Activated CD4-positive, CD25-positive, alpha-beta regulatory T cell treated with anti-CD3 and anti-CD28 coated beads, Interleukin-2, amount 50 U/mL, for 72 hours (primary cell): ENCODE data around the gene GMDS.
"Not testable (repeated sequence)": the region's sequence is repeated elsewhere in the genome, so short reads cannot be mapped to it uniquely, and the experiment has no call there.

Experiments used
- DNase-seq: peaks from one replicate; pipeline ENCODE4 v3.0.0; 2021

Gene GMDS

DNA sequence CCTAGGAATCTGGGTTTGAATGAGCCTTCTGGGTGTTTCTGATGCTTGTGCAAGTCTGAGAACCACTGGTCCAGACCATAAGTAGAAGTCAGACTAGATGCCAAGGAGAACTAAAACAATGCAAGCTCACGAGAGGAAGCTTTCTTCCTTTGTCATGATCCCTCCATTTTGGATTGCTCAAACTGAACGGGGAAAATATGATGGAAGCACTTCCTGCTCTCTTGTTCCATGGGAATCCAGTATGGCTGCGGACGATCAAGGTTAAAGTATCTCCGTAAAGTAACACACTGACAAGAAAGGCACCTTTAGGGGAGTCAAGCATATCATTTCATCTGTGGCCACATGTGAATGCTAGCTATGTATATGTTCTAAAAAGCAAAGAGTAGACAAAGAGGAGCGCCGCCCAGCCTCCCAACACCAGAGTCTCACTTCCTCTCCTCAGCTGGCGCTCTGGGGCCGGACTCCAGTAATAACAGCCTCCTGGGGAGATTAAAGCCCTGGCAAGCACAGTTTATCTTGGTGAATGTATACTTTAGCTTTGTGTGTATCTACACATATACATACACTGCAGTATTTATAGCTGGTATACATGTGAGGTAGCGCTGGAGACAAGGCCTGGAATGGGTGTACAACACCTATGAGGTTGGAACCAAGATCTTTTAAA lies 547.6 kb downstream of the GMDS start:
- DNase-seq: no peak

DNA sequence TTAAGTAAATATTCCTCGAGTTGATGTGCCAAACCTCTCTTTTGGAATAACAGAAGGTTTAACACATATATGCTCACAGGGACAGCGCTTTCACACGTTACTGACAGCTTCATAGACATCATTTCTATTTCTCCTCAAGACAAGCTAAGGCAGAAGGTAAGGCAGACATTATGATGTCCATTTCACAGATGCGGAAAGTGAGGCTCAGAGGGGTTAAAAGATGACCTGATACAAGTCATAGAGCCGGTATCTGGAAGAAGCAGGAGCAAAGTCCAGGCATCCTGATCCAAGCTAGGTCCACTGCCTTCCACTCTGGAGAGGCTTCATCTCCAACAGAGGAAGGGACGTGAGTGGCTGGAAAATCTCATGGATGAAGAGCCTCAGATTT lies 548.9 kb downstream of the GMDS start:
- no peak for DNase-seq

DNA sequence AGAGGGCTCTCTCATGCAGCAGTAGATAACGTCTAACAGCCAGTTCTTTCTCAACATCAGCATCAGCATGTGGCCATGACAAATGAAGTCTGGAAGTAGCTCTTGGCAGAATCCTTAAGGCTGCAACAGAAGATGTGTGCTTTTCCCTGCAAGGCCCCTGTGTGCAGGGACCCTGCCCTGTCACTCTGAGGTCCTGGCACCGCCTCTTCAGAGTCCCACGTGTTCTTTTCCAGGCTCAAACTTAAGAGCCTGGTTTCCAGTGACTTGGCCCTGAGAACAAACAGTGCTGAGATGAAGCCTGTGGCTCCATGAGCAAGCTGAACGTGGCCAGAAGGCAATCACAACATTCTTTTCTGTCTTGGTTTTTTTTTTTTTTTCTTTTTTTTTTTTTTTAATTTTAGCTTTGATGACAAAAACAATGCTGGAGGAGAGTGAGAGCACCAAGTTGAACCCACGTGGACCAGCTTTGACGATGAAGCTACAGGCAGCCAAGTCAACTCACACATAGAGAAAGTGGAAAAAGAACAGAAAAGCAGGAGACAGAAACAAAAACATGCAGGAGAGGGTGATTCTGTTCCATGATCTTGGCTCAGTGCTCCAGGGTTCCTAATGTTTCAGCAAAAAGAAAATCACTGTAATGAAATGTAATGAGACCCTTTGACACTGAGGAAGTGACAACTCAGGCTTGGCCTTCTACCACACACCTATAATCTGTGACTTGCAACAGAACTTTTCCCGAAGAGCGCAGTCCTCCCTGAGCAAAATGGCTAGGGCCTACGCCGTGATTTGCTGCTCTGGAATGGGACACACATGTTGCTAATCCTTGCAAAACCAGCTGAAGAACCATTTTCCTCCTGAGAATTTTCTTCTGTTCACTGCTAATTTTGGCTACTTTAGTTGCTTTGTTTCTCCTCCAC lies 549.6 kb downstream of the GMDS start:
- DNase-seq: no peak

DNA sequence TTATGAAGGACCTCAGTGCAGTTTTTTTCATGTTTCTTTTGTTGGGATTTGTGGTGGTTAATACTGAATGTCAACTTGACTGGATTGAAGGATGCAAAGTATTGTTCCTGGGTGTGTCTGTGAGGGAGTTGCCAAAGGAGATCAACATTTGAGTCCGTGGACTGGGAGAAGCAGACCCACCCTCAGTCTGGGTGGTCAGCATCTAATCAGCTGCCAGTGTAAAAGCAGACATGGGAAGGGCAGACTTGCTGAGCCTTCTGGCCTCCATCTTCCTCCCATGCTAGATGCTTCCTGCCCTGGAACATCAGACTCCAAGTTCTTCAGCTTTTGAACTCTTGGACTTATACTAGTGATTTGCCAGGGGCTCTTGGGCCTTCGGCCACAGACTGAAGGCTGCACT lies 553.6 kb downstream of the GMDS start:
- not testable (repeated sequence) for DNase-seq

DNA sequence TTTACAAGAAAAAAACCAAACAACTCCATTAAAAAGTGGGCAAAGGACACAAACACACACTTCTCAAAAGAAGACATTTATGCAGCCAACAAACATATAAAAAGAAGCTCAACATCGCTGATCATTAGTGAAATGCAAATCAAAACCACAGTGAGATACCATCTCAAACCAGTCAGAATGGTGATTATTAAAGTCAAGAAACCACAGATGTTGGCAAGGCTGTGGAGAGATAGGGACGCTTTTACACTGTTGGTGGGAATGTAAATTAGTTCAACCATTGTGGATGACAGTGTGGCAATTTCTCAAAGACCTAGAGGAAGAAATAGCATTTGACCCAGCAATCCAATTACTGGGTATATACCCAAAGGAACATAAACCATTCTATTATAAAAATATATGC lies 554.7 kb downstream of the GMDS start:
- DNase-seq: not testable (repeated sequence)

DNA sequence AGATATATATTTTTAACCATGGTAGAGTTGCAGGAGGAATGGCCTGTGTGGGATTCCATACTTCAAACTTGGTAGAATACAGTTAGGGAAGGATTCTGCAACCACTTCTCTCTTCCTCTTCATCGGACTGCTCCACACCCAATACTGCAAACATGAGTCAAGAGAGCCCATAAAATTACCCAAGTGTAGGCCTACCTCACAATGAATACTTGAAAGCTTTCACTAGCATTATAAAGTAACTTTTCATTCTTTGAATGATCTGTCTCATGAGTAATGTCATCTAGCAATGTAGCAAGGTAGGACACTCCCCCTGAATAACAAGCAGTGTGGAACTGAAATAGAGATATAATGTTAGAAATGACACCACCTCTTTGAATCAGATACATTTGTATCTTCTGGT lies 556.3 kb downstream of the GMDS start:
- DNase-seq: no peak

DNA sequence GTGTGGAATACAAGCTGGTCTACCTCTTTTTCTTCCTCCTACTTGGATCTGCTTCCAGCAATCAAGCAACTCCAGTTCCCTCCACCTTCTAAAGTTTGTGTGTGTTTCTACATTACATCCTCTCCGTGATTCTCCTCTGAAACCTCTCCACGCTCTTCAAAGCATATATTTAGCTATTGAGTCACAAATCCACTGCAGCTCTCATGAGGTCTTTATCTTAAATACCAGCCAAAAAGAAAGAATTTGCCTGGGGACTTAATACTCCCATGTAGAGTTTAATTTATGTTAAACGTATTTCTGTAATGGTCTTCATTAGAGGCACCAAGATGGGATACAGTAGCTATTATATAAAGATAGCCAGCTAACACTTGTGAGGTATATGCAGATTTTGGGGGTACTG lies 557.0 kb downstream of the GMDS start:
- DNase-seq: no peak

DNA sequence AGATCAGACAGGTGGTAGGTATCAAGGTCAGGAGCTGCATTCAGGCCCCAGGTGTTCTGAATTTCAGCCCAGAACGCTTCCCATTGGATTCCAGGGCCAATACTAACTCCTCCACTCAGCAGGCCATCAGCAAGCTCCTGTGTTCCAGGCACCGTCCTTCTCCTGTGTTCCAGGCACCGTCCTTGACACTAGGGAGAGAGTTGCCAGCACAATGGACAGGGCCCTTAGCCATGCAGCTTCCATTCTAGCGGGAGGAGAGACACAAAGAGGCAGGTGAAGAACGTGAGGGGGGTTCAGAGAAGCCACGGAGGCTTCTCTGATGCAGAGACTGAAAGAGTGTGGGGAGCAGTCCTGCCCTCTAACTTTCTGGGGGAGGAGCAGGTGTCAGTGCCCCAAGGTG lies 558.0 kb downstream of the GMDS start:
- no peak for DNase-seq

DNA sequence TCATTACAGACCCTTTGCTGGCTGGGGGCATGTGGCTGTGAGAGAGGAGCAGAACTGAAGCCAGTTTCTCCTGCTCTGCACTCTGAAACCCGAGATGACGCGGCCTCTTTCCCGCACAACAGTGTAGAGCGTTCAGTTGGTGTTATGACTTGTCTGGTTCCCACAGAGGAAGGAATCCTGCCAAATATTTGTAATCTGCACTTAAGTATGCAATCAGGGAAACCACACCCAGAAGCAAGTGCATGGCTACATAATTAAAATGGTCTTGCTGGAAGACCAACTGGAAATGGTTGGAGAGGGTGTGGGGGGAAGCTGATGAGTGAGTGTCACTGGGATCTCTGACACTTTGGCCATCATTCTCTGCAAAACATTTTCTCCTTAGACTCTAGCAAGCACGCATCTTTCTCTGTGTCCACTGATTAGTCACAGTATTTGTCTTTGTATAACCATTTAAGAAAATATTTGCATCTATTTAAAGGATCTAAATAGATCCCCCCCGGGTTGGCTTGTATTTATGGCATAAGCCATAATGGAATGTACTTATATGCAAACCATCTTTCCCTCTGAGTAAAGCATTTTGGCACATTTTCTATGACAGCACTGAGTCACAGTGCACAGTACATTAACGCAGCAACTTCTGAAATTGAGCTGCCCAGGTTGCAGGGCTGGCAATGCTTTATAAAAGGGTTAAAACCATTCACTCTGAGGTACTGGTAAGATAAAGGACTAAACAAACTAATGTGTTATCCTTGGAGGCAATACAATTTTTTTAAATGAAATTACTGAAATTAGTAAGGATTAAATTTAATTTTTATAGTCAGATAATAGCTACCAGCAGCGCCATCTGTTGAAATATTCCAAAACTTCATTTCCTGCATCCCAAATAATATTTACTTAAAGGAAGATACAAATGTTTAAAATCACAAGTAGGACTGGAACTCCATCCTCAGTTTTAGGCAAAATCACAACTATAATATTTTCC lies 559.0 kb downstream of the GMDS start:
- no peak for DNase-seq

DNA sequence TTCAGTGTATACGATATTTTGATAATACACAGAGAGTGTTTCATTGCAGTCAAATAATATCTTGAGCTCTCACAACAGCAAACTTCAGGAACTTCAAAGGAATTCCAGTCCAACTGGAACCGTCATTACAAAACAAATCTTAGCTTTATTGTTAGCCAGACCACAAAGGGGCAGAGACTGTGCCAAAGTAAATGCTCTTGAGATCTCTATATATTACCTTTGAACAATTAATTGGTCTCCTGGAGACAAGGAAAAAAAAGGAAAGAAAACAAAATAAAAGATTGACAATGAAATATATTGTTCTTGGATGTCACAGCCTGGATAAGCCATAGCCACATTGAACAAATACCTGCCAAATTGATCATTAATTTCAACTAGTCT lies 565.7 kb downstream of the GMDS start:
- no peak for DNase-seq

DNA sequence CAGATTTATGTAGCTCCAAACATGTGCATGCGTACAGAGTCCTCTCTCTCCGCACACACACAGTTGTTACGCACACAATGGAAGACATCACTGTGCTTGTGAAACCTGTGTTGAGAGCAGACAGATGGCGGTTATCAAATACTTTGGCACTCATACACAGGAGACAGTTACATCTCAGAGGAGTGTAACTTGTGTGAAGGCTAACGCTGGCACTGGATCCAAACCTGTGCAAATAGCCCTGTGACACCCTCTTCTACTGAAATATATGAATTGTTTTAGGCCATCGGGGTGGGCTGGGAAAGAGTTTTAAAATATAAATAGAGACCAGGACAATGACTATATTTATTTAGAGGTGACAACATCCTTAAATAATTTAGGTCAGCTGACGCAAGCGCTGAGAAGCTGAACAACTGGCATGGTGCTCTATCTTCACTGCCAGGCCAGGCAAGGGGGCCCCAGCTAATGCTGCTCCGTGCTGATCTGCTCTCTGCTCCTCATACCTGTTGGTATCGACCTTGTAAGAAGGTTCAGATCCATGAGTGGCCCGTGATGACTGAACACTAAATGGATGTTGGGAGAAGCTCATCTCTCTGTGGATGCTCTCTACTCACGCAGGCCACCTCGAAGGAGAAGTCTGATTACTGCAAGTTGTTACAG lies 566.2 kb downstream of the GMDS start:
- DNase-seq: no peak

DNA sequence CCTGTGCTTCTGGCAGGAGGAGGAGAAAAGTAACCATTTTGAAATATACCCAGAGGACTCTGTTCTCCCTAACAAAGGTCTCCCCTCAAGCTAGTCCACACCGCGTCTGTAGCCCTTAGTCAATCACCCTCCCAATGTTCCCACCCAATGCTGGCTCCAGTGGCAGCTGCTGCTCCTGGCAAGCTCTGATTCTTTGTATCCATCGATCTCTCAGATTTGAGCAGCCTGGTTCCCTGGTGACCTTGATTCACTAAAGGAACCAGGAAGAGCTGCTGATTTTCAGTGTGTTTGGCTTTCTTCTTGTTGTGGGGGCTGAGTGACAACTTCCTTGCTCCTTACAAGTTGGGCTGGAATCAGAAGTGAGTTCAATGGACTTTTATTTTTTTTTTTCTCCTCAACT lies 567.2 kb downstream of the GMDS start:
- DNase-seq: no peak

DNA sequence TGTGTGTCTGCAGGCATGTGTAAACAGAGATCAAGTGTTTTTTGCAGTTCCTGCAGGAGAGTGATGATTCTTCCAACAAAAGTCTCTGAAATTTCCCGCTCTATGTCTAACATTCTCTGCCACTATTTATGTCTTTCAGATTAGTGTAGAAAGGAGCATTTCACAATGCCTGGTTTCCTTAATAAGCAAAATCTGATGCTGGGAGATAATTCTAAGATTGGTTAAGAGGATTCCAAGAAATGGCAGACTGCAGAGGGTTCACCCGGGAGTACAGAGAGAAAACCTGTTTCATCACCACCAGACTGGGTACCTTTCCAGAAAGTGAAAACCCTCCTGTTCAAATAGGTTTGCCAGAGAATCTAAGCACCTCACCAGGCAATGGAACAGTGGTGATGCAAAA lies 573.0 kb downstream of the GMDS start:
- no peak for DNase-seq

DNA sequence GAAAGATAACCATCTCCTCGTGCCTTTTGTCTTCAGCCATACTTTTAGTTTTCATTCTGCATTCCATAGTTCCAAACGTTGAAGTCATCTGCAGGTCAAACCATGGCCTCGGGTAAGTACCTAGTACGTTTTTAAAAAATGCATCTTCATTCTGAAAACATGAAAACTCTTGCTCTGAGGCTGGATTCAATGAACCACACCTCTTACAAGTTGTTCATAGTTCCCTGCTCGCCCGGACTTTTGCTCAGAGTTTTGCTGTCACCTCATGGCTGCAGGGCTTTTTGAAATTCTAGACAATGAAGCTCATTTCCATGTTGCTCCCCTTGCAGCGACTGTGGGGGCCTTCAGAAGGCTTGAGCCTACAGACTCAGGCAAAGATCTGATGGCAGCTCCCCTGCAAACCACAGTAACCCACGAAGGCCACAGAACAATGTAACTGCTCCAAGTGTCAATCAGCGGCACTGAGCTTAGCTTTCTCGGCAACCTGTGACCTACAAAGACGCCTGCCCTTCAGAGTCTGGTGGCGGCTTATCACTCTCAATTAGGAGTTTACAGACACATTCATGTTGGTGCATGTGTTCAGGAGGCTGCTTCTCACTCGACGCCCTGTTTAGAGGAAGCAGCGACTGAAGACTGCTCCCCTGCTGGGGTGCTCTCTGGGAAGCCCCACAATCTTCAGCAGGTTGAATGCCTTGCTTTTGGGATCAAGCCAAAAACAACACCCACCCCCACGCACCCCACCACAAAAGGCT lies 574.5 kb downstream of the GMDS start:
- DNase-seq: no peak

DNA sequence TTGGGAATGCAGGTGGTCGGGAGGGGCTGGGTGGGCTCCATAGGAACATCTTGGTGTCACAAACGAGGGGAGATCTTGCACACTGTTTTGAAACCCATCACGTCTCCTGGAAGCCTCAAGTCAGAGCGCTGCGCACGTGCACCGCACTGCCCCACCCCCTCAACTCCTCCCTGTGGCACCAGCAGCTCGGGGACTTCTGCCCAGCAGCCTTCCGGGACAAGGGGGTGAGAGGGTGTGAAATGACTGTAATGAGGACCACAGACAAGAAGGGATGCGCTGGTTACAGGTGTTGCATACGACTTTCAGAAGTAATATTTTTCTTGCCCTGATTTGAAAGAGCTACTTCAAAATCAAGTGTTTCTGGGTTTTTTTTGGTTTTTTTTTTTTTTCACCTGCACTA lies 575.4 kb downstream of the GMDS start:
- no peak for DNase-seq

DNA sequence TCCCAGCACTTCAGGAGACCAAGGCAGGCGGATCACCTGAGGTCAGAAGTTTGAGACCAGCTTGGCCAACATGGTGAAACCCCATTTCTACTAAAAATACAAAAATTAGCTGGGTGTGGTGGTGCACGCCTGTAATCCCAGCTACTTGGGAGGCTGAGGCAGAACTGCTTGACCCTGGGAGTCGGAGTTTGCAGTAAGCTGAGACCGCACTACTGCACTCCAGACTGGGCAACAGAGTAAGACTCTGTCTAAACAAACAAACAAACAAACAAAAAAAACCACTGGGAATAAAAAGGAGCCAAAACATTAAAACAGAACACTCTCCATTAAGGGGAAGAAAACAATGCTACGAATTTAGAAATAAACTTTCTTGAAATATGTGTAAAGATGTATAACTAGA lies 576.9 kb downstream of the GMDS start:
- DNase-seq: not testable (repeated sequence)

DNA sequence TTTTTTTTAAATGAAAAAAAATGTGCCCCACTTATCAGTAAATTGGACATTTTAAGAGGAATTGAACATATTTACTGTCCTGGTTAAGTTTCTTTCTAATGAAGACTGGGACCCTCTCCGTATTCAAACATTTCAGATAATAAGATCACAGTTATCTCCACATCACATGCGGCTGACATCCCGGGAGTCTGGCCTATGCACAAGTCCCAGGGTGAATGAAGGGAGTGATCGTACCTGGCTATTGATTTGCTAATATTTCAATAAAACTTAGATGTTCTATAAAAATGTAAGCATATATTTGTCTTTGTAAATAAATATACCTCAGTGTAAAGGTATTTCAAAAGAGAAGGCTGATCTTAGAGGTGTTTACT lies 577.6 kb downstream of the GMDS start:
- no peak for DNase-seq

DNA sequence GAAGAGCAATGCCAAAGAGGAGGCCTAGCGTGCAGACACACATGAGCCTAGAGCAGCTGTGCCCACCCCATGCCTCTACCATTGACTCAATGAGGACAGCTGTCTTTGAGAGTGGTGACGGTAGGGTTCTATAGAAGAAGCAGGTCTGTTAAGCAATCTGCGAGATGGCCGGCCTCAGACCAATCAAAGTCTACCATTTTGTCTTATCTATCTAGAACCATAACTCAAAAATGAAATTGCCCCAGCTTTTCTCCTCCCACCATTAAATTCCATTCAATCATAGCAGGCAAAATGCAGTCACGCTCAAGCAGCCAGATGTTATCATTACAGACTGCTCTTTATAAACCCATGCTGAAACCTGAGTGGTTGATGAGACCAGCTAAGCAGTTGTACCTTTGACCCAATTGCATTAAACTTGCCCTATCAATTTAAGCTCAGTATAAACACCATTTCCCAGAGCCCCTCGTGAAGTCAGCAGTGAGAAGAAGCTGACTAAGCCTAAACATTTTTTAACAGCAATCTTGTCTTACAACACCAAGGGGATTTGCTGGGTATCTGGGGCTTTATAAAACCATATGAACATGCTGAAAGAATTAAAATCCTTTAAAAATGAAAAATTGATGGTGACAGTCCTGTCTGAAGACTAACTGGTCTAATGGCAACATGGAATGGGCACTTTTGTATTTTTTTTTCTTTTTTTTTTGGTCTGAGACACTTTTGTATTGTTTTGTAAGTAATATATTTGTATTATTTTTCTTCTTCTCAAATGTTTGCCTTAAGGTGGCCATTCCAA lies 578.2 kb downstream of the GMDS start:
- DNase-seq: no peak

DNA sequence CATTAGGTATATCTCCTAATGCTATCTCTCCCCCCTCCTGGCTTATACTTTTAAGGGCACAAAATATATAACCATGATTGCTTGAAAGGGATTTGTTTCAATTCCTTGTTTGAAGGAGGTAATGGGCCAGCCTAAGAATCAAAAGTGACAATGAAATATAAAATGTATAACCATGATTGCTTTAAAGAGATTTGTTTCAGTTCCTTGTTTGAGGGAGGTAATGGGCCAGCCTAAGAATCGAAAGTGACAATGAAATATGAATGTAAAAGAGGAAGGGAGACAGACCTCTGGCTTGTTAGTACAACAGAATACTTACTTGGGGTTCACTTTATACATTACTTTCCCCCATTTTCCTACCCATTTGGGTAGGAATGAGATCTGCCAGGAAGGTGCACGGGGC lies 580.2 kb downstream of the GMDS start:
- DNase-seq: no peak

DNA sequence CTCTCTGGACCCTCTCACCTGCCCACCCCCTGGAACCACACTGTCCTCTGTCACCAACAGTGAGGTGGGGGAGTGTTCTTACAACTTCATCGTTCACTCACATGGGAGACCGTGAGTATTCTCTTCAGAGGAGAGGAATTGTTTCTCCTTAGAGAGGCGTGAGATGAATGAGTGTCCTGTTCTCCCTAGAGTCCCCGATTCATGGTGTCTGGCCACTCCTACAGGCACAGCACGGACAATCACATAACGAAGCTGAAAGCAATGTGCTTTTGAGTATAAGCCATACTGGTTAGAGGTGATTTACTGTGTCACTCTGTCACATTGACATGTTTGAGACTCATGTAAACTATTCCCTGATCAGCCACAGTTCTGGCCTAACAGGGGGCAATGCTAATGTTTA lies 581.1 kb downstream of the GMDS start:
- DNase-seq: no peak

DNA sequence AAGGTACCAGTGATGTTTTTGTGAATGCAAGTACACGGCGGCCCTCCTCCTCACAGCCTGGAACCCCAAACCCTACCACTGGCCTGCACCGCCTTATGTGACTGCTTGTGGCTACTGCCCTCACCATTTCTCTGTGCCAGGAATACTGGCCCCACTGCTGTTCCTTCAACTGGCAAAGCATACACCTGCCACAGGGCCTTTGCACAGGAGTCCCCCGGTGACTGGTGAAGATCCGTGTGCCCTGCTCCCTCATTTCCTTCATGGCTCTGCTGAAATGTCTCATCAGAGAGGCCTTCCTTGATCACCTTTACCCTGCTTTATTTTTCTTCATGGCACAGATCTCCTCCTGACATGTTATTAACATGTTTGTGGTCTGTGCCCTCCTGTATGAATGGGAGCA lies 581.9 kb downstream of the GMDS start:
- DNase-seq: no peak
